GM18873 (cell line): Measurements from ENCODE around the gene DNMT3L.
"Not testable (repeated sequence)": the region's sequence is repeated elsewhere in the genome, so short reads cannot be mapped to it uniquely, and the experiment has no call there.

ENCODE experiments used
- ATAC-seq: cut with Tn5 transposase; IDR thresholded peaks from one replicate; pipeline ENCODE4 v1.9.1; 2021; ENCODE audit warnings: mild to moderate bottlenecking, moderate library complexity, moderate number of reproducible peaks; ENCODE audit not compliant: unreplicated experiment, low FRiP score

The DNMT3L gene

GRCh38 chr21:44202590-44203299 lies 59.0 kb downstream of the DNMT3L start:
- not testable (repeated sequence) for ATAC-seq

- ATAC-seq, result not testable (repeated sequence)
Measured at GRCh38 chr21:44199997-44200396, 61.7 kb downstream of the DNMT3L start.

- ATAC-seq, result no peak
Measured at GRCh38 chr21:44199448-44199847, 62.2 kb downstream of the DNMT3L start.

- not testable (repeated sequence) for ATAC-seq
Measured at GRCh38 chr21:44197156-44197516, 64.6 kb downstream of the DNMT3L start.
